ENCODE data around the gene SEC23A.

SEC23A gene

DNA sequence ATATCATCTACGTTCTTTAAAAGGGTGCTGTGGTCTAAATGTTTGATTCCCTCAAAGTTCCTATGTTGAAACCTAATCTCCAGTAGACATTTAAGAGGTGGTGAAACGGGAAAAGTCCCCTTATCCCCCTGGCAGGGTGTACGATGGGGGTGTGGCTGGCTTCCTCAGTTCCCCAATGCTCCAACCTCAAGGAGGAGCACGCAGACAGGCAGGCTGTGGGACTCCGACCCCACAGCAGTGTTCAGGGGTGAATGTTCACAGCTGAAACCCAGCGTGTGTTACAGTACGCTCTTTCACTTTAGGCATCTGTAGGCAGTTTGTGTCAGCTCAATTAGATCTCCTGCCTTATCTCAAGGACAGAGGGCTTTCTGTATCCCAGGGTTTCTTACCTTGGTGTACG lies 73.2 kb downstream of the SEC23A start:
- Histone ChIP-seq H4K20me1 (ENCODE audit: insufficient read depth) (no peaks in the 10 kb centered on the region), H3K4me3 (IDR thresholded peaks at IDR 0.05; ENCODE audit: insufficient read depth, low read depth, low read length) (no peak overlapping the region), H3K4me1 (ENCODE audit: low read depth, poor library complexity, severe bottlenecking) (no peaks in the 10 kb centered on the region), H3K36me3 (ENCODE audit: insufficient read depth) (no peaks in the 10 kb centered on the region), H3K27ac (no peak overlapping the region), H2AFZ (ENCODE audit: low read depth) (no peak overlapping the region), H3K27me3 (ENCODE audit: insufficient read depth, low read depth) (no peaks in the 10 kb centered on the region), H3K79me2 (ENCODE audit: insufficient read depth, low read depth) (no peaks in the 10 kb centered on the region), H3K9ac (no peak overlapping the region), H3K4me2 (no peak overlapping the region)
- TF ChIP-seq, protein P1, sequence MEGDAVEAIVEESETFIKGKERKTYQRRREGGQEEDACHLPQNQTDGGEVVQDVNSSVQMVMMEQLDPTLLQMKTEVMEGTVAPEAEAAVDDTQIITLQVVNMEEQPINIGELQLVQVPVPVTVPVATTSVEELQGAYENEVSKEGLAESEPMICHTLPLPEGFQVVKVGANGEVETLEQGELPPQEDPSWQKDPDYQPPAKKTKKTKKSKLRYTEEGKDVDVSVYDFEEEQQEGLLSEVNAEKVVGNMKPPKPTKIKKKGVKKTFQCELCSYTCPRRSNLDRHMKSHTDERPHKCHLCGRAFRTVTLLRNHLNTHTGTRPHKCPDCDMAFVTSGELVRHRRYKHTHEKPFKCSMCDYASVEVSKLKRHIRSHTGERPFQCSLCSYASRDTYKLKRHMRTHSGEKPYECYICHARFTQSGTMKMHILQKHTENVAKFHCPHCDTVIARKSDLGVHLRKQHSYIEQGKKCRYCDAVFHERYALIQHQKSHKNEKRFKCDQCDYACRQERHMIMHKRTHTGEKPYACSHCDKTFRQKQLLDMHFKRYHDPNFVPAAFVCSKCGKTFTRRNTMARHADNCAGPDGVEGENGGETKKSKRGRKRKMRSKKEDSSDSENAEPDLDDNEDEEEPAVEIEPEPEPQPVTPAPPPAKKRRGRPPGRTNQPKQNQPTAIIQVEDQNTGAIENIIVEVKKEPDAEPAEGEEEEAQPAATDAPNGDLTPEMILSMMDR (conservative IDR thresholded peaks at IDR 0.05; ENCODE audit: low read depth, low read length), result no peak

DNA sequence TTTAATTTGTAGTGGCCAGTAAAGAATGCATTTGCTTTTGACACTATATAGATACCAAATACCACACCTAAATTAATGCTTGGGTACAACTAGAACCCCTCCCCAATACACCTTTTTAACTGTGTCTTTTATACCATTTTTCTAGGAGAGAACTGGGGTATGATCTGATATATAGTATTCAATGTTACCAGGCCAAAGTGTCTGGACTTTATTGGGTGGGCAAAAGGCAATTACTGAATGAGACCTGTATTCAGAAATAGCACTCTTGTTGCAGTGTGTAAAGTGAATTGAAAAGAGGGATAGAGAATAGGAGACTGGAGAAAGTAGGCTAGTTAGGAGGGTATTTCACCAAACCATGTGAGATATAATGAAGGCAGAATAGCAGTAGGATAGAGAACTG lies 74.4 kb downstream of the SEC23A start:
- Histone ChIP-seq H3K27ac (no peak overlapping the region), H3K9ac (no peak overlapping the region), H2AFZ (ENCODE audit: low read depth) (no peak overlapping the region), H3K4me3 (IDR thresholded peaks at IDR 0.05; ENCODE audit: insufficient read depth, low read depth, low read length) (no peak overlapping the region), H3K4me1 (ENCODE audit: low read depth, poor library complexity, severe bottlenecking) (no peaks in the 10 kb centered on the region), H4K20me1 (ENCODE audit: insufficient read depth) (no peaks in the 10 kb centered on the region), H3K36me3 (ENCODE audit: insufficient read depth) (no peaks in the 10 kb centered on the region), H3K79me2 (ENCODE audit: insufficient read depth, low read depth) (no peaks in the 10 kb centered on the region), H3K4me2 (no peak overlapping the region), H3K27me3 (ENCODE audit: insufficient read depth, low read depth) (no peaks in the 10 kb centered on the region)
- TF ChIP-seq, protein P1 (conservative IDR thresholded peaks at IDR 0.05; ENCODE audit: low read depth, low read length), result no peak

DNA sequence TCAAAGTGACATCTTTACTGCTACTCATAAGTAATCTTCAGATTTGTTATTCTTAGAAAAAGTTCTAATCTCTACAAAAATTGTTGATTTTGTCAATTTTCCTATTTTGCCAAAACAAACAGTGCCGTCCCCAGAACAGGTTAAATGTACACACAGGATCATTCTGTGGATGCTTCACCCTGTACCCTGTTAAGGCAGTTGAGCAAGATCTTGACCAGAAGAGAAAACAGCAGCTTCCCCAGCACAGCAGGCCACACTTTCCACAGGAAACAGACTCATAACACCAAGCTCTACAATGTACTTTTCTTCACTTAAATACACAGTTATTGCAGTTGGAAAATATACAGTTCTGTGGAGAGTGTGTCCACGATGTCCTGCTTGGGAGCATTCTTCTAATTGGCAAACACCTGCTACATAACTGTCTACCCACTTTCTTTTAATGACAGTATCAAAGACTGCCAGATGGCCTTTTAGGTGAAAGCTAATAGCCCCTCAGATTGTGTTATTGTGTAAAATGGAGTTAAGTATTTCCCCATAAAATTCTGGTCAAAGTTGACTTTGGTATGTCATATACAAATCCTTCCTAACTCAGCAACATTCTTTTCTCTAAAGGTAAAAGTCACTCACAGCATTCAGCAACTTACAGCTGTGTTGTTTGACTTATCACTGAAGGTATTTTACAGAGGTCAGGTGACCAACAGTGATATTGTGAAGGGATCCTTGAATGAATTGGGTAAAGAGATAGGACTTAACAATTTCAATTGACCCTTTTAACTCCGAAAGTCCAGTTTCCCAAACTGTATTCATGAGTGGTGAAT lies 77.0 kb downstream of the SEC23A start:
- Histone ChIP-seq H3K79me2 (ENCODE audit: insufficient read depth, low read depth) (no peaks in the 10 kb centered on the region), H2AFZ (ENCODE audit: low read depth) (no peak overlapping the region), H4K20me1 (ENCODE audit: insufficient read depth) (no peaks in the 10 kb centered on the region), H3K4me3 (IDR thresholded peaks at IDR 0.05; ENCODE audit: insufficient read depth, low read depth, low read length) (no peak overlapping the region), H3K27ac (no peak overlapping the region), H3K36me3 (ENCODE audit: insufficient read depth) (no peaks in the 10 kb centered on the region), H3K27me3 (ENCODE audit: insufficient read depth, low read depth) (no peaks in the 10 kb centered on the region), H3K4me2 (no peak overlapping the region), H3K4me1 (ENCODE audit: low read depth, poor library complexity, severe bottlenecking) (no peaks in the 10 kb centered on the region), H3K9ac (no peak overlapping the region)
- TF ChIP-seq, protein P1 (conservative IDR thresholded peaks at IDR 0.05; ENCODE audit: low read depth, low read length), result no peak

DNA sequence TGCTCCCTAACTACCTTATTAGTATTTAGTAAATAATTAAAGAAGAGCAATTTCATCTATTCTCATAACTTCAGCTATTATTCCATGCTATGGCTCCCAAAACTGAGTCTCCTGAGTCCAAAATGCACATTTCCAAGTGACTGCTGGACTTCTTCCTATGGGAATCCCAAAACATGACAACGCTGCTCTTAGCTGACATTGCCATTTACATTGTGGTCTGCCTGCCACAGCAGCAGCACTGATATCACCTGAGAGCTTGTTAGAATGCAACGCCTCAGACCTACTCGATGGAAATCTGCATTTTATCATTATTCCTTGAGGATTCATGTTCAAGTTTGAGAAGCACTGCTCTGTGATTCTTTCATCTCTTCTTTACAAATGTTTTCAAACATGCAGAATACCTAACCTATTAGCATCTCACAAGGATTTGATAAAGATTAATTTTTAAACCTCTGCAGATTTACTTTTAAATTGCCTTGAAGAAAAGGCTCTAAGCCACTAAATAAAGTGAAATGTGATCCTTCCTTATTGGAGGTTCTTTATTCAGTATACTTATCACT lies 77.7 kb downstream of the SEC23A start:
- Histone ChIP-seq H4K20me1 (ENCODE audit: insufficient read depth) (no peaks in the 10 kb centered on the region), H3K27me3 (ENCODE audit: insufficient read depth, low read depth) (no peaks in the 10 kb centered on the region), H3K79me2 (ENCODE audit: insufficient read depth, low read depth) (no peaks in the 10 kb centered on the region), H3K27ac (no peak overlapping the region), H2AFZ (ENCODE audit: low read depth) (no peak overlapping the region), H3K9ac (no peak overlapping the region), H3K4me2 (no peak overlapping the region), H3K4me3 (IDR thresholded peaks at IDR 0.05; ENCODE audit: insufficient read depth, low read depth, low read length) (no peak overlapping the region), H3K4me1 (ENCODE audit: low read depth, poor library complexity, severe bottlenecking) (no peaks in the 10 kb centered on the region), H3K36me3 (ENCODE audit: insufficient read depth) (no peaks in the 10 kb centered on the region)
- TF ChIP-seq, protein P1 (conservative IDR thresholded peaks at IDR 0.05; ENCODE audit: low read depth, low read length), result no peak
